NT2/D1 (cell line): Measurements from ENCODE around the gene EML1.

Source experiments
- SUZ12 ChIP-seq: IDR thresholded peaks from 2 replicates; pipeline ENCODE4 v1.6.1; 2011; ENCODE audit not compliant: insufficient read length, insufficient read depth; ENCODE audit errors: extremely low read depth
- YY1 ChIP-seq: IDR thresholded peaks from 2 replicates; pipeline ENCODE4 v1.6.1; 2011; ENCODE audit not compliant: insufficient read length, insufficient read depth
- ZNF274 ChIP-seq: IDR thresholded peaks from 2 replicates; pipeline ENCODE4 v1.6.1; 2011; ENCODE audit warnings: mild to moderate bottlenecking, low read depth, low read length

DNA sequence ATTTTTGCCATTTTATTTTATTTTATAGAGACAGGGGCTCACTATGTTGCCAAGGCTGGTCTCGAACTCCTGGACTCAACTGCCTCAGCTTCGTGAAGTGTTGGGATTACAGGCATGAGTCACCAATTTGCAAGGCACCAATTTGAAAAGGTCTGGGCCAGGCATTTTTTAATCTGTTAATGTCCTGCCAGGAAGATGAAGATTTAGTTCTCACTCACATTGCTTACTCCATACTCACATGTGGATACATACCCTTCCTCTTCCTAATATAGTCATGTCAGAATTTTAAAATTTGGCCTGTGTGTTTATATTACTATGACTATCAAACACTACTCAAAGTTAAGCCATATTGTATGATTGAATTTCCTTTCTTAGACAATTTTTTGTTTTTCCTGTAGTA lies 15.3 kb upstream of the EML1 start:
- TF ChIP-seq YY1 (no peak), SUZ12 (no peak), ZNF274 (no peak)
